HL-60 (cell line): Measurements from ENCODE around the gene ASB15.

Experiments
- DNase-seq, 2 experiments: peaks; one replicate each; pipeline ENCODE4 v3.0.0-alpha.2; 2010 to 2020; ENCODE audit warnings: low read depth in 1 of 2, low spot score in 1 of 2
- H3K27ac ChIP-seq: fragments of 250-450 bp; sonication (Bioruptor Pico); replicated peaks from 2 replicates; pipeline ENCODE4 v1.5.1; 2020; ENCODE audit warnings: mild to moderate bottlenecking, moderate library complexity
- H3K27me3 ChIP-seq: fragments of 250-450 bp; sonication (Bioruptor Pico); 2 replicates; pipeline ENCODE4 v1.5.1; 2021; ENCODE audit warnings: mild to moderate bottlenecking, moderate library complexity; ENCODE audit not compliant: insufficient read depth, poor library complexity, severe bottlenecking
- H3K4me3 ChIP-seq: replicated peaks from 2 replicates; pipeline ENCODE4 v1.5.1; 2011; ENCODE audit warnings: mild to moderate bottlenecking, control low read depth, low read length; ENCODE audit not compliant: insufficient read depth
- GABPA ChIP-seq: IDR thresholded peaks from 2 replicates; pipeline ENCODE4 v1.6.1; 2012; ENCODE audit warnings: low read depth
- POLR2AphosphoS5 ChIP-seq: IDR thresholded peaks from 2 replicates; pipeline ENCODE4 v1.6.1; 2012; ENCODE audit warnings: low read depth
- SPI1 ChIP-seq: IDR thresholded peaks from 2 replicates; pipeline ENCODE4 v1.6.1; 2012; ENCODE audit warnings: low read depth, mild to moderate bottlenecking, borderline replicate concordance
- TF ChIP-seq, protein P1 (sequence below): IDR thresholded peaks from 2 replicates; pipeline ENCODE4 v1.6.1; 2012; ENCODE audit warnings: low read depth; ENCODE audit not compliant: insufficient replicate concordance
- TF ChIP-seq, protein P2 (sequence below): IDR thresholded peaks from one replicate; pipeline ENCODE4 v1.5.1; 2011; ENCODE audit warnings: low read length, control low read depth, inconsistent platforms; ENCODE audit not compliant: insufficient read depth

The ASB15 gene

DNA sequence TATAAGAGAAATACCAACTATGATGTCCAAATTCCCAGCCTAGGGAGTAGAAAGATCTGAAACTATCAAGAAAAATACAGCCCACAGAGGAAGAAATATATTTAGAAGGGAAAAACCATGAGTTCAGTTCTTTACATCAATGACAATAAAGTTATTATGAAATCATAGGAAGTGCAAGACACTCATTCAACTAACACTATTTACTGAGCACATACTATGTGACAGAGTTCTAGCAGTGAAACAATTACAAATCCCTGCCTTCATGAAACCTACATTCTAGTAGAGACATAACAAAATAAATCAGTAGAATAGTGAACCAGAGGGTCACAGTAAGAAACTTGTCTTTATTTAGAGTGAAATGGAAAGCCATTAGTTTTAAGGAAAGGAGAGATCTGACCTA, 46.1 kb upstream of the ASB15 start:
- Histone ChIP-seq H3K4me3 (no peak overlapping the region), H3K27ac (no peak overlapping the region), H3K27me3 (no peaks in the 10 kb centered on the region)
- TF ChIP-seq, protein P1, sequence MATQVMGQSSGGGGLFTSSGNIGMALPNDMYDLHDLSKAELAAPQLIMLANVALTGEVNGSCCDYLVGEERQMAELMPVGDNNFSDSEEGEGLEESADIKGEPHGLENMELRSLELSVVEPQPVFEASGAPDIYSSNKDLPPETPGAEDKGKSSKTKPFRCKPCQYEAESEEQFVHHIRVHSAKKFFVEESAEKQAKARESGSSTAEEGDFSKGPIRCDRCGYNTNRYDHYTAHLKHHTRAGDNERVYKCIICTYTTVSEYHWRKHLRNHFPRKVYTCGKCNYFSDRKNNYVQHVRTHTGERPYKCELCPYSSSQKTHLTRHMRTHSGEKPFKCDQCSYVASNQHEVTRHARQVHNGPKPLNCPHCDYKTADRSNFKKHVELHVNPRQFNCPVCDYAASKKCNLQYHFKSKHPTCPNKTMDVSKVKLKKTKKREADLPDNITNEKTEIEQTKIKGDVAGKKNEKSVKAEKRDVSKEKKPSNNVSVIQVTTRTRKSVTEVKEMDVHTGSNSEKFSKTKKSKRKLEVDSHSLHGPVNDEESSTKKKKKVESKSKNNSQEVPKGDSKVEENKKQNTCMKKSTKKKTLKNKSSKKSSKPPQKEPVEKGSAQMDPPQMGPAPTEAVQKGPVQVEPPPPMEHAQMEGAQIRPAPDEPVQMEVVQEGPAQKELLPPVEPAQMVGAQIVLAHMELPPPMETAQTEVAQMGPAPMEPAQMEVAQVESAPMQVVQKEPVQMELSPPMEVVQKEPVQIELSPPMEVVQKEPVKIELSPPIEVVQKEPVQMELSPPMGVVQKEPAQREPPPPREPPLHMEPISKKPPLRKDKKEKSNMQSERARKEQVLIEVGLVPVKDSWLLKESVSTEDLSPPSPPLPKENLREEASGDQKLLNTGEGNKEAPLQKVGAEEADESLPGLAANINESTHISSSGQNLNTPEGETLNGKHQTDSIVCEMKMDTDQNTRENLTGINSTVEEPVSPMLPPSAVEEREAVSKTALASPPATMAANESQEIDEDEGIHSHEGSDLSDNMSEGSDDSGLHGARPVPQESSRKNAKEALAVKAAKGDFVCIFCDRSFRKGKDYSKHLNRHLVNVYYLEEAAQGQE: no peak
- TF ChIP-seq GABPA (no peak), SPI1 (no peak), POLR2AphosphoS5 (no peak)
- TF ChIP-seq, protein P2, sequence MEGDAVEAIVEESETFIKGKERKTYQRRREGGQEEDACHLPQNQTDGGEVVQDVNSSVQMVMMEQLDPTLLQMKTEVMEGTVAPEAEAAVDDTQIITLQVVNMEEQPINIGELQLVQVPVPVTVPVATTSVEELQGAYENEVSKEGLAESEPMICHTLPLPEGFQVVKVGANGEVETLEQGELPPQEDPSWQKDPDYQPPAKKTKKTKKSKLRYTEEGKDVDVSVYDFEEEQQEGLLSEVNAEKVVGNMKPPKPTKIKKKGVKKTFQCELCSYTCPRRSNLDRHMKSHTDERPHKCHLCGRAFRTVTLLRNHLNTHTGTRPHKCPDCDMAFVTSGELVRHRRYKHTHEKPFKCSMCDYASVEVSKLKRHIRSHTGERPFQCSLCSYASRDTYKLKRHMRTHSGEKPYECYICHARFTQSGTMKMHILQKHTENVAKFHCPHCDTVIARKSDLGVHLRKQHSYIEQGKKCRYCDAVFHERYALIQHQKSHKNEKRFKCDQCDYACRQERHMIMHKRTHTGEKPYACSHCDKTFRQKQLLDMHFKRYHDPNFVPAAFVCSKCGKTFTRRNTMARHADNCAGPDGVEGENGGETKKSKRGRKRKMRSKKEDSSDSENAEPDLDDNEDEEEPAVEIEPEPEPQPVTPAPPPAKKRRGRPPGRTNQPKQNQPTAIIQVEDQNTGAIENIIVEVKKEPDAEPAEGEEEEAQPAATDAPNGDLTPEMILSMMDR: no peak
- DNase-seq: no peak

DNA sequence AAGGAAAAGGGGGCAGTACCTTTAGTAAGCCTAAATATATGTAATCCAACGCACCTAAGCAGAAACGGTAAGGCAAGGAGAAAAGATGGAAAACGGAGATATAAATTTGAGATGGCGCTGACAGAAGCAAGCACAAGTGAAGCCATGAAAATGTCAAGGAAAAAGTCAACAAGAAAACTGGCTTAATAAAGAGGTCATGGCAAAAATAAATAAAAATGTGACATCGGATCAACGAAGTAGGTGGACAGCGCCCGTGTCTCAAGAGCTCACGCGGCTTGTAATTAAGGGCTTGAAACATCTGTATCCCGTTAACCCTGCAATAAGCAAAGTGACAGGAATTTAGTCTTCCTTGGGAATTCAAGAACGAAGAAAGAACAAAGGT, 44.6 kb upstream of the ASB15 start:
- no peak for DNase-seq
- Histone ChIP-seq H3K4me3 (peak overlapping the region; percentile 83), H3K27me3 (no peaks in the 10 kb centered on the region), H3K27ac (peak overlapping the region; percentile 97)
- no peak for TF ChIP-seq SPI1
- TF ChIP-seq, protein P1: peak; percentile 84
- TF ChIP-seq POLR2AphosphoS5: no peak
- no peak for TF ChIP-seq GABPA

DNA sequence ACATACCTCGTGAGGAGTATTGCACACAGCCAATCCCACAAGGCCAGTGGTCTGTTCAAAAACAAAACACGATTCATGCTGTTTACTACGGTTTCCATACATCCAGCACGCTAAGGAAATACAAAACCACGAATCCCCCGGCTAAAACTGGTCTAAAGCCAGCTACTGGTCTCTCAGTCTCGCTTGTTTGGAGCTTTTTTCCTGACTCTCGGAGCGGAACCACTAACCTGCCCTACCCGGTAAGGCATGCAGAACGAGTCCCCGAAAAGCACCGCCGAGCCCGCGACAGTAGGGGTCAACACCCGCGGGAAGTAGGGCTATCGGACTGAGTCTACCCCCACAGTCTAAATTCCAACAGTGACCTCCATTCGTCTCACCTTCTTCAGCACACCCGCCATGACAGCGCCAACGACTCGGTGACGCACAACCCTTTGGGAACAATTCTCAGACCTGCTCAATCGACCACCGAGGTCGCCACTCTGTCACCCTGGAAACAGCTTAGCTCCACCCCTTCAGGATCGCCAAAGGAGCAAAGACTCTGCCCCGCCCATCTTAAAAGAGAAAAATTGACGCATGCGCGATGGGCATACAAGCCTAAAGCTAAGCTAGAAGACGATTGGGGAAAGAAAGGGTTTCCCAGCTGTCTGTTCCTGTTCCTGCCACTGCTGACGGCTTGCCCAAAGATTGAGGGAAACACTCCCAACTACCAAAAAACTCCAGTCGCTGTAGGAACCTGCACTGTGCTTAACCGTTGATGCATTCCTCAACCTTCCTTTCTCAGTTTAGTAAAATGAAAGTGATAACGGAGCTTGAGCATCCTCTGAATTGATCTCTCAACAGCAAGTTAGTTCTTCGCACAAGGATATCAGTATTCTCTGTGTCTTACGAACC, 44.0 kb upstream of the ASB15 start, which contains the start of gene NDUFA5:
TSS of gene NDUFA5 (minus strand) at position 421 of the 891 bp plus-strand sequence. CDS start at position 398, 23 bp downstream.
- H3K27ac ChIP-seq: peak within 1 kb of the TSS; percentile 97
- DNase-seq: peak; percentile 93 to 99

DNA sequence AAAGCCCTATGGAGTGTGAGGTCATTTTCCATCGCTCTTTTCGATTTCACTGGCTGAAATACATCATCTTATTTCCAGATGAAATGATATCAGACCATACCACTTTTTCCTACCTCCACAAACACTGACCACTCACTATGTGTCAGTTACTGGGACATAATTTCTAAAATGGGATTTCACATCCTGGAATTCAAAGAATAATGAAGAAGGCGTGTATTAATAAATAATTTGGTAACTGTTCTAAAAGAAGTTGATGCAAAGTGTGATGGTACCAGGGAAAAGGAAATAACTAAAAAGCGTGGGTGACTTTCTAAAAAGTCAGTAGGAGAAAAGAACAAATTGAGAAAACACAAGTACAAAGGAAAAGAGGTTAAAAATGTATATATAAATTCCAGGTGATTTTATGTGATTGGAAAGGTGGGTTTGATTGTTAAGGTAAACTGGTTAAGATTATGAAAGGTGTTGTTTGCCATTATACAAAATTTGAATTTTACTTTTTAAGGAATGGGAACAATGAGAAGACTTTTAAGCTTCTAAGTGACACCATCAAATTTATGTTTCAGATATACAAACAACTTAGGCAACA, 43.2 kb upstream of the ASB15 start:
- Histone ChIP-seq H3K27me3 (no peaks in the 10 kb centered on the region), H3K4me3 (peak overlapping the region; percentile 83), H3K27ac (peak overlapping the region; percentile 97)
- TF ChIP-seq, protein P1: no peak
- no peak for TF ChIP-seq GABPA
- TF ChIP-seq, protein P2: no peak
- TF ChIP-seq SPI1: no peak
- no peak for TF ChIP-seq POLR2AphosphoS5
- DNase-seq: no peak

More for the DNA sequence above, 44.0 kb upstream of the ASB15 start, which contains the start of gene NDUFA5:
- TF ChIP-seq, protein P2: no peak
- peak; percentile 81 for TF ChIP-seq POLR2AphosphoS5
- H3K27me3 ChIP-seq: no peaks in the 10 kb centered on the region
- peak within 1 kb of the TSS; percentile 83 for H3K4me3 ChIP-seq
